ENCODE data around the gene MBLAC1. TPM values are rescaled to one million over a fixed set of nuclear protein-coding genes. Genes with fewer than 3 reads are reported as not detected.

The MBLAC1 gene
- total and polyA plus RNA-seq, 10 of the 15 experiments (the other 5 are each of a cell fraction or from before 2014, with no cell fraction given) = 0.24 to 3.2 (median 1.8) TPM; not detected in 1

DNA sequence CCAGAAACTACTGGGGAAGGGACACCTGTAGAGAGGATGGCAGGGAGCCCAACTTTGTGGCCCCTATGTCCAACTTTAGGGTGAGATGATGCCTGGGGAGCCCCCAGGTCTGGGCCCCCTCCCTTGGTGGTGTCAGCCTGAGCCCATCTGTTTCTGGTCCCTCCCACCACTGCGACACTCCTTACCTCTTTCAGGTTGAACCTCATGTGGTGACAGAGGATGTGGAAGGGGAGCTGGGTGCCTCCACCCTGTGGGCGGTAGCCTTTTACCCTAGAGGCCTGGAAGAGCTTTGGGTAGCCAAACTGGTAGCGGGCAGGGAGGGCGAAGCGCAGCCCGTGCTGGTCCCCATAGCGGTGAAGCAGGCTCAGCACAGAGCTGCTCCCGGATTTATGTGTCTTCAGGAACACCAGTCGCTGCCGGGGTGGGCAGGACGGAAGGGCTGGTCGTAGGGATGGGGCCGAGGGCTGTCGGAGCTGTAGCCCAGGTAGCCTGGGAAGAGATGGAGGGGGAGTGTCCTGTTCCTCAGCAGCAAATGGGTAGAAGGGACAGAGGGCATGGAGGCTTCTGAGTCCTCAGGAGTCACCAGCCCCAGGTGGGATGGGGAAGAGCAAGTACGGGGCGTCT is 39.7 kb downstream of the MBLAC1 start:
- Histone ChIP-seq H3K79me2 (ENCODE audit: control insufficient read depth, insufficient read depth, low read length) (no peaks in the 10 kb centered on the region), H2AFZ (ENCODE audit: control insufficient read depth, low read depth, low read length) (no peak overlapping the region), H3K36me3 (ENCODE audit: control insufficient read depth in 2 of 2, insufficient read depth in 2 of 2, low read length in 1 of 2) (no peaks in the 10 kb centered on the region), H4K20me1 (ENCODE audit: control insufficient read depth, insufficient read depth) (no peaks in the 10 kb centered on the region), H3K4me1 (ENCODE audit: control insufficient read depth, insufficient read depth, low read length) (peaks cover 46% of the 10 kb centered on the region), H3K4me3 (no peak overlapping the region), H3K9me3 (replicated peaks; ENCODE audit: control insufficient read depth, insufficient read depth, low read length) (no peaks in the 10 kb centered on the region), H3K27me3 (replicated peaks in 1 of 2; ENCODE audit: control insufficient read depth in 2 of 2, insufficient read depth in 2 of 2, low read length in 1 of 2) (peaks cover 0 to 6% of the 10 kb centered on the region in 2 experiments; a peak in 2 of 4 replicates), H3K9ac (ENCODE audit: control insufficient read depth, insufficient read depth, low read length) (no peak overlapping the region), H3K4me2 (ENCODE audit: control insufficient read depth, insufficient read depth) (no peak overlapping the region), H3K27ac (ENCODE audit: control insufficient read depth, insufficient read depth) (no peak overlapping the region)
- in situ Hi-C loops (cut with MboI) = no loop called here
- FAIRE-seq (no peak), ATAC-seq (no peak), DNase-seq (ENCODE audit: low read depth, low spot score) (no peak)
- RAD21 ChIA-PET (ENCODE audit: unreplicated experiment) = interaction anchor here (0.8 to 1.8 kb wide), 3 partner anchors 24 to 241 kb away, joined by 3 to 4 read pairs (median 4); no protein-coding TSS in a partner anchor
- WGBS (ENCODE audit: insufficient coverage, insufficient replicate concordance, low lambda C conversion rate, missing lambda C conversion rate) = 33% methylated on average over 16 of the region's 16 CpGs
- POLR2A ChIA-PET = interaction anchor here (0.8 to 3.3 kb wide), 4 partner anchors 11 to 24 kb away, joined by 3 to 11 read pairs (median 4); partner anchors contain the start of genes GPC2, LAMTOR4 and STAG3
- SMC1A ChIA-PET (ENCODE audit: uncharacterized antibody, unreplicated experiment) = interaction anchor here (1.9 kb wide), 1 partner anchor 17 kb away, joined by 7 read pairs; the partner anchor contains the start of gene LAMTOR4
- CTCF ChIA-PET = interaction anchor here (0.9 to 1.2 kb wide), 2 partner anchors 17 to 24 kb away, joined by 3 read pairs; partner anchors contain the start of gene LAMTOR4
- no TSS peak for BruUV-seq (replicated peaks)
- intact Hi-C loops (cut with micrococcal nuclease; ENCODE audit: unreplicated experiment) = no loop called here
- TF ChIP-seq SIN3A (IDR thresholded peaks at IDR 0.05; ENCODE audit: low read depth, low read length) (no peak), ZBTB11 (CRISPR knock-in tag; IDR thresholded peaks at IDR 0.05) (no peak), TAF1 (IDR thresholded peaks at IDR 0.05; ENCODE audit: borderline replicate concordance, low read depth, low read length) (no peak)
- TF ChIP-seq, protein P1, sequence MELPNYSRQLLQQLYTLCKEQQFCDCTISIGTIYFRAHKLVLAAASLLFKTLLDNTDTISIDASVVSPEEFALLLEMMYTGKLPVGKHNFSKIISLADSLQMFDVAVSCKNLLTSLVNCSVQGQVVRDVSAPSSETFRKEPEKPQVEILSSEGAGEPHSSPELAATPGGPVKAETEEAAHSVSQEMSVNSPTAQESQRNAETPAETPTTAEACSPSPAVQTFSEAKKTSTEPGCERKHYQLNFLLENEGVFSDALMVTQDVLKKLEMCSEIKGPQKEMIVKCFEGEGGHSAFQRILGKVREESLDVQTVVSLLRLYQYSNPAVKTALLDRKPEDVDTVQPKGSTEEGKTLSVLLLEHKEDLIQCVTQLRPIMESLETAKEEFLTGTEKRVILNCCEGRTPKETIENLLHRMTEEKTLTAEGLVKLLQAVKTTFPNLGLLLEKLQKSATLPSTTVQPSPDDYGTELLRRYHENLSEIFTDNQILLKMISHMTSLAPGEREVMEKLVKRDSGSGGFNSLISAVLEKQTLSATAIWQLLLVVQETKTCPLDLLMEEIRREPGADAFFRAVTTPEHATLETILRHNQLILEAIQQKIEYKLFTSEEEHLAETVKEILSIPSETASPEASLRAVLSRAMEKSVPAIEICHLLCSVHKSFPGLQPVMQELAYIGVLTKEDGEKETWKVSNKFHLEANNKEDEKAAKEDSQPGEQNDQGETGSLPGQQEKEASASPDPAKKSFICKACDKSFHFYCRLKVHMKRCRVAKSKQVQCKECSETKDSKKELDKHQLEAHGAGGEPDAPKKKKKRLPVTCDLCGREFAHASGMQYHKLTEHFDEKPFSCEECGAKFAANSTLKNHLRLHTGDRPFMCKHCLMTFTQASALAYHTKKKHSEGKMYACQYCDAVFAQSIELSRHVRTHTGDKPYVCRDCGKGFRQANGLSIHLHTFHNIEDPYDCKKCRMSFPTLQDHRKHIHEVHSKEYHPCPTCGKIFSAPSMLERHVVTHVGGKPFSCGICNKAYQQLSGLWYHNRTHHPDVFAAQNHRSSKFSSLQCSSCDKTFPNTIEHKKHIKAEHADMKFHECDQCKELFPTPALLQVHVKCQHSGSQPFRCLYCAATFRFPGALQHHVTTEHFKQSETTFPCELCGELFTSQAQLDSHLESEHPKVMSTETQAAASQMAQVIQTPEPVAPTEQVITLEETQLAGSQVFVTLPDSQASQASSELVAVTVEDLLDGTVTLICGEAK (IDR thresholded peaks at IDR 0.05; ENCODE audit: borderline replicate concordance) = no peak
- TF ChIP-seq, protein P2, sequence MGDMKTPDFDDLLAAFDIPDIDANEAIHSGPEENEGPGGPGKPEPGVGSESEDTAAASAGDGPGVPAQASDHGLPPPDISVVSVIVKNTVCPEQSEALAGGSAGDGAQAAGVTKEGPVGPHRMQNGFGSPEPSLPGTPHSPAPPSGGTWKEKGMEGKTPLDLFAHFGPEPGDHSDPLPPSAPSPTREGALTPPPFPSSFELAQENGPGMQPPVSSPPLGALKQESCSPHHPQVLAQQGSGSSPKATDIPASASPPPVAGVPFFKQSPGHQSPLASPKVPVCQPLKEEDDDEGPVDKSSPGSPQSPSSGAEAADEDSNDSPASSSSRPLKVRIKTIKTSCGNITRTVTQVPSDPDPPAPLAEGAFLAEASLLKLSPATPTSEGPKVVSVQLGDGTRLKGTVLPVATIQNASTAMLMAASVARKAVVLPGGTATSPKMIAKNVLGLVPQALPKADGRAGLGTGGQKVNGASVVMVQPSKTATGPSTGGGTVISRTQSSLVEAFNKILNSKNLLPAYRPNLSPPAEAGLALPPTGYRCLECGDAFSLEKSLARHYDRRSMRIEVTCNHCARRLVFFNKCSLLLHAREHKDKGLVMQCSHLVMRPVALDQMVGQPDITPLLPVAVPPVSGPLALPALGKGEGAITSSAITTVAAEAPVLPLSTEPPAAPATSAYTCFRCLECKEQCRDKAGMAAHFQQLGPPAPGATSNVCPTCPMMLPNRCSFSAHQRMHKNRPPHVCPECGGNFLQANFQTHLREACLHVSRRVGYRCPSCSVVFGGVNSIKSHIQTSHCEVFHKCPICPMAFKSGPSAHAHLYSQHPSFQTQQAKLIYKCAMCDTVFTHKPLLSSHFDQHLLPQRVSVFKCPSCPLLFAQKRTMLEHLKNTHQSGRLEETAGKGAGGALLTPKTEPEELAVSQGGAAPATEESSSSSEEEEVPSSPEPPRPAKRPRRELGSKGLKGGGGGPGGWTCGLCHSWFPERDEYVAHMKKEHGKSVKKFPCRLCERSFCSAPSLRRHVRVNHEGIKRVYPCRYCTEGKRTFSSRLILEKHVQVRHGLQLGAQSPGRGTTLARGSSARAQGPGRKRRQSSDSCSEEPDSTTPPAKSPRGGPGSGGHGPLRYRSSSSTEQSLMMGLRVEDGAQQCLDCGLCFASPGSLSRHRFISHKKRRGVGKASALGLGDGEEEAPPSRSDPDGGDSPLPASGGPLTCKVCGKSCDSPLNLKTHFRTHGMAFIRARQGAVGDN (IDR thresholded peaks at IDR 0.05) = no peak
- TF ChIP-seq, protein P3, sequence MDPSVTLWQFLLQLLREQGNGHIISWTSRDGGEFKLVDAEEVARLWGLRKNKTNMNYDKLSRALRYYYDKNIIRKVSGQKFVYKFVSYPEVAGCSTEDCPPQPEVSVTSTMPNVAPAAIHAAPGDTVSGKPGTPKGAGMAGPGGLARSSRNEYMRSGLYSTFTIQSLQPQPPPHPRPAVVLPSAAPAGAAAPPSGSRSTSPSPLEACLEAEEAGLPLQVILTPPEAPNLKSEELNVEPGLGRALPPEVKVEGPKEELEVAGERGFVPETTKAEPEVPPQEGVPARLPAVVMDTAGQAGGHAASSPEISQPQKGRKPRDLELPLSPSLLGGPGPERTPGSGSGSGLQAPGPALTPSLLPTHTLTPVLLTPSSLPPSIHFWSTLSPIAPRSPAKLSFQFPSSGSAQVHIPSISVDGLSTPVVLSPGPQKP (IDR thresholded peaks at IDR 0.05; ENCODE audit: low read depth, low read length) = no peak

Data from GM12878 (cell line).